Lung microvascular endothelial cell (primary cell): ENCODE data around the gene RNF220. TPM values are rescaled to one million over a fixed set of nuclear protein-coding genes. Genes with fewer than 3 reads are reported as not detected.
A peak's percentile ranks its signal among the peaks of the same experiment; 100 is the strongest.

Experiments used
- DNase-seq, 2 donors: peaks; one replicate each; pipeline versions ENCODE4 v3.0.0 to v3.0.0-alpha.2; 2010; ENCODE audit warnings: low read depth in 2 of 2
- total RNA-seq: library from RNA; depleted of rRNA; stranded (reverse); fragments of >200 nt; gene quantifications from 2 replicates; pipeline ENCODE4 v1.2.1, GENCODE V29; 2014

The RNF220 gene
- total RNA-seq, 1 donor from 2014 or later = 53.6 TPM

DNA sequence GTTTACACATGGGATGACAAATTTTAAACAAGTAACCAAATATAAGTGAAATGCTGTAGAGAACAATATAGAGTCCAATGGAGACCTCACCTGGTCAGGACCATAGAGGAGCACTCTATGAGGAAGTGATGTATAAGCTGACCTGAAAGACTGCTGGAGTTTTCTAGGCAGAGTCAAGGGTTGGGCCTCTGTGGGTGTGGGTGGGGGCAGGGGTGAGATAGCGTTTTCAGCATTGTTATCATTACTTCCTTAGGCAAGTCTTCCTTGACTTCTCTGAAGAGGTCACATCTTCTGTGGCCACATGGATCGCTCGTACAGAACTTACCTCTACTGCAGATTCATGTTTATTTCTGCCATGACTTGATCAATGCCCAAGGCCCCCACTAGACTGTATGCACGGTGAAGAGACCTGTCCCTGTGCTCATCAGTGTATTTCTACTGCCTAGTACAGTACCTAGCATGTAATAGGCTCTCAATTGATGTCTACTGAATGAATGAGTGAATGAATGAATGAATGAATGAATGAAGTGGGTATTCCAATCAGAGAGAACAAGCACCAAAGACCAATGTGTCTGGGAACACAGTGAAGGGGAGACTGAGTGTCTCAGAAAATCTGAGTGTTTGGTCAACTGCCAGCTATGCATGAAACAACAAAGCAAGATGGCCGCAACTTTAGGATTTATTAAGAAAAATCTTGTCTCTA is 116.5 kb downstream of the RNF220 start:
- no peak for DNase-seq

DNA sequence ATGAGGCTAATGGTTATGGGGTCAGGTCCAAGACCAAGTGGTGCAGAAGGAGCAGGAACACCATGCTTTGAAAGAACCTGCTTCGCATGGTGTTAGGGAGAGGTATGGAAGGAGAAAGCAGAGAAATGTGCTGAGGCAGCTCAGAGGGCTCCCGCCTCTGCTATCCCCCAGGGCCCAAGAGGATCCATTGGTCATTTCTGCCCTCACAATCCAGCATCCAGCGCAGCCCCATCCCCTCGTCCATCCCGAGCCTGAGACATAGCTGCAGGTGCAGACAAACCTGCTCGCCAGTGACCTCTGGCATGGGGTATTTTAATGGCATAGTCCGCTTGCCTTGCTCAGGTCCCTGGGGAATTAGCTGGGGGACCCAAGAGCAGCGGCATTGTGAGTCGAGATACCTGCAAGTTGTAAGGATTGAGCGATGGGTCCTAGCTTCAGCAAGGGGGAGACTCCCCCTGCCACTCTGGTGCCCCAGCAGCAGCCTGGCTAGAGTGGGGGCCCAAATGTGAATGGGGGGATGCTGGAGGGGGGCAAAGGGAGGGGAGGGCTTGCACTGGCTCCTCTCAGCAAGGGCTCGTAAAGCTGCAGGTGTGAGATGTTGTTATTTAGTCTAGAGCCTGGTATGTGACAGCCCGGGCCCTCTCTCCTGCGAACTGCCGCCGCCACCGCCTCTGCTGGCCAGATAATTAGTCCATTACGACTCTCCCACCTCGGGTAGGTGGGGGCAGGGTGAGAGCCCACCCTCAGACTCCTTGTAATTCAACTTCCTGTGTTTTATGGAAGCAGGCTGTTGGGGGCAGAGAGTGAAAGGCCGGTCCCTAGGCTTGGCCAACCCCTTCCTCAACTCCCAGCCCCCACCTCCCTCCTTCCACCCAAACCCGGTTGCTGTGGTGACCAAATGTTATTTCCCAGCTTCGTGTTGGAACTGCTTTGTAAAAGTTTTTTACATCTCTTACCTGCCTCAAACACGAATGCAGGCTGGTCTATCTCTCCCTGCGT is 118.8 kb downstream of the RNF220 start:
- DNase-seq = no peak

DNA sequence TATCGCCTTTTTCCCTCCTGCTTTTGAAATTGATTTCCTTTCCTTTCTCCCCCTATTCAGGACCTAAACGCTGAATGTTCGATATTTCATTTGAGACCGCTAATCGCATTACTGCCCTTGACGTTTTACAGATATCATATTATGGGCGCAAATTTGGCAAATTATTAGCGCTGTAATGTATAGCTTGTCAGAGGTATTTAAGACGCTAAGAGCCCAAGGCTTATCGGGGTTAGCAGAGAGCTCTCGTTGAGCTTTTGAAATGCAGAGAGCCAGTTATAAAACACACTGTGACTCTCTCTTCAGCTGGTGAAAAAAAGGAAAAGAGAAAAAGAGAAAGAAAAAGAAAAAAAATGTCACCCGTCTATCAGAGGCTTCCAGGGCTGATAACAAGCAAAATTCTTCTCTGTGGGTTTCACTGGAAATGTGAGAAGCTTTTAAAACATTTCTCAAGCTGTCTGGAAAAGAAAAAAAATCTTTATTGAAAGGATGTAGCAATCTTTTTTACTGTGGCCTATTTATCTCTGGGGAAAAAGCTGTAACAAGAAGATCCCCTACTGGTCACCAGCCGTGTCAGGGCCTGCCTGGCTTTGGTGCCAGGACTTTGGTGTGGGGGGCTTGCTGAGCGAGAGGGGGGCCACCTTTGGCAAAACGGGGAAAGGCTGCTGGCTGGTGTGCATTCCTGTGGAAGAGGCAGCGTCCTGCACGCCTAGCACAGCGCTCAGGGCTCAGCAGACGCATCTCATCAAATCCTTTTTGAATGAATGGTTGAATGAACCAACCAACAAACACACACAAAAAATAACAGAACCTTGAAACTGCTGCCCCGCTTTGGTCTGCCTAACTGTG is 119.8 kb downstream of the RNF220 start:
- no peak for DNase-seq

DNA sequence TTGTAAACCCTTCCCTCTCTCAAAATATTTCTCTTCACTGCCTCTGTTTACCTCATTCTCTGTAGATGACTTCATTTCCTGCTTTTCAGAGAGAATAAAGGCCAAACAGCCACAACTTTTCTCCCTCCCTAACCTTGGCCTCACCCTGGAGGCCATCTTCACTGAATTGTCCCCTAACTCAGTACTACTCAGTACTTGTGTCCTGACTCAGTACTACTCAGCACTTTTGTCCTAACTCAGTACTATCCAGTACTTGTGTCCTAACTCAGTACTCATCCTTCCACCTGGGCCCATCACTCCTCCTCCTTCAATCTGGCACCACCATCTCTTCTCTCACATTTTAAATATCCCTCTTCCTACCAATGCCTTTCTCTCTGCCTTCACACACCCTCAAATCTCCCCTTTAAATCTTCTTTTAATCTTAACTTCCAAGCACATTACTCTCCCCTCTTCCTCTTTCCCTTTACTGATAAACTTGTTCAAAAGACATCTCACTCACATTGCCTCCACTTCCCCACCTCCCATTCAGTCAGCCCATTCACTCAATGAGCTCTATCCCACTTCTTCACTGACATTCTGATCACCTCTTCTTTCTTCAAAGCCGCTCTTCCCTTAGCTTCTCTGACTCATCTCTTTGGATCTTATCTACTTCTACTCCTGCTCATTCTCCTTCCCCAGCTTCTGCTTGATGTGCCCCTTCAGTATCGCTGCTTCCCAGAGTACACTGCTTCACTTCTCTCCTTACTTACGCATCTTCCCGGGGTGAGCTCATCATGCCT is 121.4 kb downstream of the RNF220 start:
- no peak for DNase-seq

DNA sequence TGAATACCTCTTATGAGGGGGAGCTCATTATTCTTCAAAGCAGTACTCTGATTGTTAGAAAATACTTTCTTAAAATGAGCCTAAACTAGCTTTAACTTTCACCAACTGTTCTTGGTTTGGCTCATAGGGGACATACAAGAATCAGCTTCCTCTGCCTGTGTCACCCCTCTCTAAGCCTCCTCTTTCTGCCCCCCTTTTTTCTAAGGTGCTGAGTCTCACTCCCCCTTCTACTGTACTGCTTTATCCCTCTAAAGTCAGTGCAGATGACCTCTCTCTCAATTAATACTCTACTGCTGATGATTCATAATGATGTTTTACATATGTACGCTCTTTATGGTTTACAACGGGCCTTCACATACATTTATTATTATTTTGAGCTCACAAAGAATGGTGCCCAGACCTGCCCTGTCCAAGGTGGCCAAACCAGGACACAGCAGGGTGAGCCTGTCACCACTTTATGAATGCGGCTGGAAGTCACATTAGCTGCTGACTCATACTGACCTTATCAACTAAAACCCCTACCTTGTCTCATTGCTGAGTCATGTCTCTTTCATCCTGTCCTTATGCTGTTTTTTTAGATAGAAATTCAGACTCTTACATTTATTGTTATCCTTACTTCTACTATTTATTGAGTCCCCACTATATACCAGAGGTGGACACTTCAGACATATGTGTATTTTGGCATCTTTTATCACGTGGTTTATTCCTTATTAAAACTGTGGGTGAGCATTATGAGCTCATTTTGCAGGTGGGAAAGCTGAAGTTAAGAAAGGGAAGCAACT is 126.9 kb downstream of the RNF220 start:
- DNase-seq = peak; percentile 25 to 43

DNA sequence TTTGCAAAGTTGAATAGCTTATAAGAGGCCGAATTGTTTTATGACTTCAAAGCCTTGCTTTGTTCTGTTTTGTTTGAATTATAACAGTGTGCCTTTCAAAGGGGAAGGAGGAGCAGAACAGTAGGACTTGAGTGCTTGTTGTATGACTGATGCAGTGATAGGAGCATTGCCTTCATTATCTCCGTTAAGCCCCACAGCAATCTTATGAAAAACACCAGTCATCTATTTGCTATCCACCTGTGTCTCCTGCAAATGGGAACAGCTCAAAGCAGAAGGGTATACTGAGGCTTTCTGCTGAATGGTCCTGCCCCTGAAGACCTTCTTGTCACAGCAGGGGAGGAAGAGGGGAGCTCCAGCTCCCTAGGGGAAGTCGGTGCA is 127.5 kb downstream of the RNF220 start:
- DNase-seq = no peak

DNA sequence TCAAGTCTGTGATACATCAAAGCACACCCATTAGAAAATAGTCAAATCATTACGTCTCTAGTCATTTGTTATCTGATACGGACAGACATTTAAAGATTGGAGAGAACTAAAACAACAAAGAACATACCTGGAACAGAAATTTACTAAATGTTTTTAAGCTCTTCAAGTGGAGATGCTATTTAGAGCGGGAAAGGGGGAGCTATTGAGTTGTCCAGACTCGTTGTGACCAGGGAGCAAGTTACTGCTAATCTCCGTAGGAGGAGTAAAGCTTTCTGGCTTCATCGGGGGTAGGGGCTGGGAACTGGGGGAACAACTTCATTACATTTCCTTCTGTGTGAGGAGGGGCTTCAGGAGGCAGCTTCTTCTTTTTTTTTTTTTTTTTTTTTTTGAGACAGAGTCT is 129.7 kb downstream of the RNF220 start:
- DNase-seq = no peak

DNA sequence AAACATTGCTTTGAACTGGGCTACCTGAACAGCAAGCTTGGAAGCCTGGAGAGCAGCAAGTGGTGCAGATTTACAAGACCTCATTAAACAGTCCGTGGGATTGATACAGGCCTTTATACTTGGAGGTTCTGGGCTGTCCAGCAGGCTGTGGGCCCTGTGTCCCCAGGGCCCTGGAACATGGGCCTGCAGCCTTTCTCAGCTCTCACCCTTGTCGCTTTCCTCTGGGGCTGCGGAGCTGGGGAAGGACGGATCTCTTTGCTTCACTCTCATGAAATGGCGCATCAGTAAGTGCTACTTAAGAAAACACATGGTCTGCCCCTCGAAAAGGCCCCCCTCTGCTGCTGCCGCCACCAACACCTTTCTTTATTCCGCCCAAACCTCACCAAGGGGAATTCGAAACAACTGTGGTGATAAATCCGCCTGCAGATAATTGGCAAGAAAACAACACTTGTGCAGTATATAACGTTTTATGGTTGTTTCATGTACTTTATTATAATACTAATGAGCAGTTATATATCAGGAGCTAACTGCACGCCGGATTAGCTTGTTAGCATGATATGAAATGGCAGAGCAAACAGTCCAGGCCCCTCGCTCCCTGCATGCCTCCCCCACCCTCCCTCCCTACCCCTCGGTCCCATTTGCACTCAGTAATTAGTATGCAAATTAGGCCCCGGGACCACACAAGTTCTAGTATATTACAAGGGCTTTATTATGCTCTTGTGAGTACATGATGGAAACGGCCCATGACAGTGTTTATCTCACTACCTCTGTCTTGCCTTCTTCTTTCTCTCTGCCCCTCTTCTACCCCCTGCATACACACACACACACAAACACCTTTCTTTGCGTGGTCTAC is 131.5 kb downstream of the RNF220 start:
- DNase-seq = no peak

DNA sequence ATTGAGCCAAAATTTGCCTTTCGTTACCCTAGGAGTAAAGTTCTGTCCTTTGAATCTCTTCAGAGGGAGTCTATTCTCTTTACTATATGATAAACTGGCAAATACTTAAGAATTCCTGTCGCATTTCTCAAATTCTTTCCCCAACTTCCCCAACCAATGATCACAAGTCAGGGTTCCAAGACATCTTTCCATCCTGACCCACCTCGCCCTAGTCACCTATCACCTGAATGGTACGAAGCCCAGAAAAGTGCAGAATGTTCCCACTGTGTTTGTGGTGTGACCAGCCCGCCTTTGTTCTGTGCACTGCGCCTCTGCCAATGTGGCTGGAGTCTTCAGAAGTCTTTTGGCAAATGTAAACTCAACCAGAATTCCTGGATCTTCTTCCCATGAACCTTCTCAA is 132.5 kb downstream of the RNF220 start:
- DNase-seq = no peak

DNA sequence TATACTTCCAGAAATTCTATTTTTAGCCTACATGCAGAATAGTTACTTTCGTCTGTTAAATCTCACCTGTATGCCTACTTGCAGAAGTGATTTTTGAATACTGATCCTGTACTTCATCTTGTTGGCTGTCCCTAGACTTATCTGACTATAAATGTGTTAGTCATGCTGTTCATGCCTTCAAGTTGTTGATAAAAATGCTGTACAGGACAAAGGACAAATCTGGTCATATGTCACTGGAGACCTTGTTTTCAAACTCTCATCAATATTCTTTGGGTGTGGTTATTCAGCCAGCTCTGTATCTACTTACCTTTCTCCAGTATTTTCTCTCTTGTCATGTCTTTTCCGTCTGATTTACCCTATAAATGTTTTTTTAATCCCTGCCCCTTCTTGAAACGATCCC is 132.9 kb downstream of the RNF220 start:
- no peak for DNase-seq

DNA sequence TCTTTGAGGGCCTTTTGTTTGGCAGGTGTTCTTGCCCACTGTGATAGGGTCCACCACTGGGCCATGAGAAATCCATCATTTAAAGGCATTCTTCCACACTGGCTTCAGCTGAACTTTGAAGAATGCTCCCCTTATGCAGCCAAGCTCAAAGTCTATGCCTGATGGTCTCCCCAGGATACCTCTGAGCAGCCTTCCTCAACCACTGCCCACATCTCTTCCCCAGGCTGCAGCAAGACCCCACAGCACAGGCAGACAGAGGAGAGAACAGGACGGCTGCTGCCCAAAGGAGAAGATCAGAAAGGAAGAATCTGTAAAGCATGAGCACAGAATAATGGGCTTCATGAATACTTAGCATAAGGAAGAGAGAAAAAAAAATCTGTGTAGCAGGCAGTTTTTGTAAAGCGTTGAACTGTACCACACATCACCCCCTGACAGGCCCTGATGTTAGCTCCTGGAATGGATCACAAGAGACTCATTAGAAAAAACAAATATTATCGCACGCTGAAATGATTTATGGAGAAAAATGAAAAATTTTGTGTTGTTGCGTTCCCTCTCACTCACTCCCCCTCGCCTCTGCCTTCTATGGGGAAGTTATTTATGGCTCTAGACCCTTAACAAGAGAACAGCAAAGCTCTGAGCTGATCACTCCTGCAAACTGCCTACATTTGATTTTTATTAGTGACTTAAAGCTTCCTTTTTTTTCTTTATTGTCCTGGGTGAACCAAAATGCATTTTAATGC is 135.1 kb downstream of the RNF220 start:
- no peak for DNase-seq

DNA sequence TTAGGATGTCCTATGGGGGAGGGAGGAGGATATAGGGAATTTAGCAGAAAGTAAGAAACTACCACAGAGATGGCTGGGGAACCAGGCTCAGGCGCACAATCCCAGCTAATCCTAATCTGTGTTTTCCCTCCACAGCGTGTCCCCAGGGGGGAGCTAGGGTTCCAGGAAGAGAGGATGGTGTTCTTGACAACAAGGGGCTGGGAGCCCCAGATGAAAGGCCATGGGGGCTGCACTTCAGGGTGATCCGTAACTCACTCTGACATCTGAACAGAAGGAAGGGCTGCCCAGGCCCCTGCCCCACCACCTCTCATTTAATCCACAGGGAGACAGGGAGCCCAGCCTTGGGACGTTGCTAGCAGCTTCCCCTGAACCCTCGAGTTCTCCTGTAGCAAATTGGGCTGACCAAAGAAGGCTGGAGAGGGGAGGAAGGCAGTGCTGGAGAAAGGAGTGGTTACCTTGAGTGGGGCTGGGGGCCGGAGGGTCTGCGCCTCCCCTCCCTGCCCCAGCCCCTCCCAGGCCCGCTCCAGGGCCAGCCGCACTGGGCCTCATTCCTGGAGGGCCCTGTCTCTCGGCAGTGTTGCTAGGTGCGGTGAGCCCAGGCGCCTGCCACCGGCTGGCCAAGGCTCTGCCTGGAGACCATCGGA is 137.5 kb downstream of the RNF220 start:
- no peak for DNase-seq

DNA sequence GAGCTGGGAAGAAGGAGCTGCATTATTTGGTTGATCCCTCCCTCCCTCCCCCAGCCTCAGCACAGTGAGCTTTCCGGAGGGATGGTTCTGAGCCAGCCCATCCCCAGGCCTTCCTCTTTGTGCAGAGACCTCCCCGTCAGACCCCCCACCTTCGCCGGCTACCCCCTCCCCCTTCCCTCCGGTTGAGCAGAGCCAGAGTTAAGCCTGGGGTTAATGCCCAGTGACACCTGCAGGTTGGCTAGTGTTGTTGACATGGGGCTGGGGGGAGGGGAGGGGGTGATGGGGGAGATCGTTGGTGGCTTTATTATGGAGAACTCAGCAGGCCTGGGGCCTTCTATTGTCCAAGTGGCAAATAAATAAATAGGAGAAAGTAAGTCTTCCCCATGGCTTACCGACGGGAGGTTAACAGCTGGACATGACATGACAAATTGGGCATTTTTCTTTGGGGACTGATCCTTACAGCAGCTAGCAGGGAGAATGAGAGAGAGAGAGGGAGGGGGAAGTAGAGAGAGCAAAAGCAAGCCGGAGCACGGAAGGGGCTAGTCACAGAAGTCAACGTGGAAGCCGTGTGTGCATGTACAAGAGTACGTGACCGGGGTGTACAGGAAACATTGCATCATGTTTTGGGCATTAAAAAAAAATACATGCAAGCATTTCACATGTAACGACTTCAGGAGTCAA is 138.1 kb downstream of the RNF220 start:
- peak in 1 of 2 donors; percentile 4 for DNase-seq

DNA sequence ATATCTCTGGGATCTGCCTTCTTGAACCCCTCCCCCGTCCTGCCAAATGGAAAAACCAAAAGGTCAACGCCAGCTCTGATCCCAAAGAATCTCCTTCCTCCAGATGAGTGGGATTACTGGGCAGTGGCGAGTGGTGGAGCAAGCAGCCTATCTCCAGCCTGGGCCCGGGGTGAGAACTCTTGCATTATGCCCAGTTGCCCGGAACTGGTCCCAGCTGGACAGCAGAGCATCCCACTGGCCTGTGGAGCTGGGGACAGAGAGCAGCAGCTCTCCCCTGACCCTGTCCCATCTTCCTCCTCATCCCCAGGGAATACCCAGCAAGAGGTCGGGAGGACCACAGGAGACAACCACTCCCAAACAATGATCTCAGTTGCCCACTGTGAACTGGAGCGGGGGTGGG is 138.7 kb downstream of the RNF220 start:
- DNase-seq = no peak

DNA sequence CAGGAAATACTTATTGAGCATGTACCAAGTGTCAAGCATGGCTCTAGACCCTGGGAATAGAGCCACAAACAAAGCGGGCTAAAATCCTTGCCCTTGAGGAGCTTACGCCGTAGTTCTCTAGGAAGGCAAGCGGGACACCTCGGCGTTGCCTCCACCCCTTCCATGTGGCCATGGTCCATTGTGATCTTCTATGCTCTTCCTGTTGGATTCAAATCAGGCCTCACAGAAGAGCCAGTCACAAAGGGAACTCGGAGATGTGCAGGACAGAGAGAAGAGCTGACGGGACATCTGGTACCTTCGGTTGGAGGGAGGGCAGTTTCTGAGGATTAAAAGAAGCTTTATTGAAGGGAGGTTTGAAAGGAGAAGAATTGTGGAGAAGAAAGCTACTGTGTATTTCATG is 139.9 kb downstream of the RNF220 start:
- no peak for DNase-seq

DNA sequence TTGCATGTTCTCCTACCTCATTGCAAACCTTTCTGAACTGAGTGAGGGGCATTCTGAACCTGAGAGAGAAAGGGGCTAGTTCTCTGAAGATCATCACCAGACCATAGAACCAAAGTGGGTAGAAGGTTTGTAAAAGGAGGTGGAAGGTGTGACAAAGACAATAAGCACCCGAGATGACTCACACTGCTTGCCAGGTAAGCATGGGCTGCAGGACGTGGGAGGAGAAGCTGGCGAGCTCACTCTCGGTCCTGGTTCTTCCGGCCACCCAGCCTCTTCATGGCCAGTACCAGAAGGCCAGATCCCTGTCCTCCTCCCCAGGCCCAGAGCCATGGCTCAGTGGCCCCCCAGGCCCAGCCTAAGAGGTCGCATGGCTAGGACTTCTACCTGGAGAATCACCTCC is 140.9 kb downstream of the RNF220 start:
- DNase-seq = no peak

DNA sequence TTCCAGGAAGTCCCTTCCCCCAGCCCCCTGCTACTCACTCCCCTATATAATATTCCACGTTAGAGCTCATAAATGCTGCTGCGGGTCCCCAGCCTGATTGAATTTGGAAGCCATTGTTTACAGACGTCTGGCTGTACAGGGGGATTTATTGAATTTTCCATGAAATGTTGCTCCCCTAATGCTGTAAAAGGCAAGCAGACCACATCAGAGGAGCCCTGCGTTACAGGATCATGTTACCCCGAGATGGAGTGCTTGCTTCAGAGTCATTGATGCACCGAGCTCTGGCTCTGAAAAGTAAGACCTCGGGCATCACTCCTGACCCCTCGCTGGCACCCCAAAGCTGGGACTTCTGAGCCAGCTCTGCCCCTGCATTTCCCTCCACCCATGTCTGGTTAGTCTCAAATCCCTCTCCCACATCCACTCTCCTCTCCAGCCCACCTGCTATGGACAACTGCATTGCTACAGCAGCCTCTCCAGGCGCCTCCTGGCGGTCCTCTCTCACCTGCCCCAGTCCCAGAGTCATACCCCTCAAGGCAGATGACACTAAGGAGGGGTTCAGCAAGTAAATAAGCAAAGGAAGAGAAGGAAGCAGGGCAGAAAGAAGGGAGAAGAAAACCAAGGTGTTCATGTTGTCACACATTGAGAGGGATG is 141.5 kb downstream of the RNF220 start:
- no peak for DNase-seq
